Astrocyte of the spinal cord (primary cell): ENCODE measurements around the gene MRI1.

Experiments
- DNase-seq: peaks from one replicate; pipeline ENCODE4 v3.0.0; 2011; ENCODE audit warnings: low read depth, low spot score
- H3K4me3 ChIP-seq: 2 replicates; pipeline ENCODE4 v1.5.1; 2011; ENCODE audit warnings: low read depth, mild to moderate bottlenecking, low read length, moderate library complexity
- in situ Hi-C: cut with HindIII; loops from 2 replicates; pipeline ENCODE4 v1.10.0; 2017; ENCODE audit warnings: low sequenced_read_pairs
- TF ChIP-seq, protein P1 (sequence below): IDR thresholded peaks from 2 replicates; pipeline ENCODE4 v1.5.1; 2012; ENCODE audit warnings: low read depth, mild to moderate bottlenecking, low read length, inconsistent platforms

Gene MRI1

DNA sequence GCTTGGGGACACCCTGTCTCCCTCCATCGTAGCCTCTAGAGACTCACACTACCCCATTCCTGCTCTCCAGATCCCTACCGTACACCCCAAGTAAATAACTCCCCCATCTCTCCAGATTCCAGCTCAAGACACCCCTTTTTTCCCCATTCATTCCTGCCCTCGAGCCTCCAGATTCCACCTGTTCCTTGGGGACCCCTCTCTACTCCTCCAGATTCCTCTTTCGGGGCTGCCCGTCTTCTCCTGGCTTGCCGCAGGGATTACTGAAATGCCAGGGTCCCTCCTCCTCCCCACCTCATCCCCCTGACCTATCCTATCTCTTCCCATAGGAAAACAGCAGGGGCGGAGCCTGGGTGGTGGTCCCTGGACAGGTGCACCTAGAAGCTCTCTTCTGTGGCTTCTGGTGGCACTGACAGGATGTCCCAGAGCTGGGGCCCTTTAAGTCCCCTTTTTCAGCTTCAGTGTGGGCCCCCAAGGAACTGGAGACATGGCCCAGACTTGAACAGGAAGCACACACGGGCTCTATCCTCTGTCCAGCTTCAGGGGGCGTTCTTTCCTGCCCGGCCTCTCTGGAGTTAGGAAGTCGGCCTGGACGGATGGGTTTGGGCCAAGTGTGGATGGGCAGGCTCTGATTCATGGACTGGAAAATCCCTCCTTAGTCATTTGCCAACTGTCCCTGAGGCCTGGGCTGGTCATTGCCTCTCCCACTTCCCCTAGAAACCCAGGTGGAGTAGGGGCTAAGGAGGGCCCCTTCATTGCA lies 32.2 kb downstream of the MRI1 start:
- in situ Hi-C loops = no loop called here
- TF ChIP-seq, protein P1, sequence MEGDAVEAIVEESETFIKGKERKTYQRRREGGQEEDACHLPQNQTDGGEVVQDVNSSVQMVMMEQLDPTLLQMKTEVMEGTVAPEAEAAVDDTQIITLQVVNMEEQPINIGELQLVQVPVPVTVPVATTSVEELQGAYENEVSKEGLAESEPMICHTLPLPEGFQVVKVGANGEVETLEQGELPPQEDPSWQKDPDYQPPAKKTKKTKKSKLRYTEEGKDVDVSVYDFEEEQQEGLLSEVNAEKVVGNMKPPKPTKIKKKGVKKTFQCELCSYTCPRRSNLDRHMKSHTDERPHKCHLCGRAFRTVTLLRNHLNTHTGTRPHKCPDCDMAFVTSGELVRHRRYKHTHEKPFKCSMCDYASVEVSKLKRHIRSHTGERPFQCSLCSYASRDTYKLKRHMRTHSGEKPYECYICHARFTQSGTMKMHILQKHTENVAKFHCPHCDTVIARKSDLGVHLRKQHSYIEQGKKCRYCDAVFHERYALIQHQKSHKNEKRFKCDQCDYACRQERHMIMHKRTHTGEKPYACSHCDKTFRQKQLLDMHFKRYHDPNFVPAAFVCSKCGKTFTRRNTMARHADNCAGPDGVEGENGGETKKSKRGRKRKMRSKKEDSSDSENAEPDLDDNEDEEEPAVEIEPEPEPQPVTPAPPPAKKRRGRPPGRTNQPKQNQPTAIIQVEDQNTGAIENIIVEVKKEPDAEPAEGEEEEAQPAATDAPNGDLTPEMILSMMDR = peak; percentile 48
- peak; percentile 90 for DNase-seq
- H3K4me3 ChIP-seq = peak overlapping the region; percentile 73

DNA sequence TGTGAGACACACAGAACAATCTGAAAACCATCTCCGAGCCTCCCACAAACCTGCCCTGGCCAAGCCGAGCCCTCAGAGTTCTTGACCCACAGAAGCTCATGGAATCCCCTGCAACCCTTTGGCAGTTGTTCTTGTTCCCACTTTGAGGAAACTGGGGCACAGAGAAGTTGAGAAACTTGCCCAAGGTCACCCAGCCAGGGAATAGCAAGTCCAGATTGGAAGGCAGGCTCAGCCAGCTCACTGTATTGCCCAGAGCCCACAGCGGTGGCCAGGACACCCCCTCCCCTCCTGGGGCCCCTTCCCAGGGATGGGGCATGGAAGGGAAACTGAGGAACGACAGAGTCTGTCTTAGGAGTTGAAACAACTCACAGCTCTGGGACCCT lies 32.7 kb downstream of the MRI1 start:
- DNase-seq = no peak
- peak overlapping the region; percentile 73 for H3K4me3 ChIP-seq
- TF ChIP-seq, protein P1 = no peak
- in situ Hi-C loops = no loop called here

DNA sequence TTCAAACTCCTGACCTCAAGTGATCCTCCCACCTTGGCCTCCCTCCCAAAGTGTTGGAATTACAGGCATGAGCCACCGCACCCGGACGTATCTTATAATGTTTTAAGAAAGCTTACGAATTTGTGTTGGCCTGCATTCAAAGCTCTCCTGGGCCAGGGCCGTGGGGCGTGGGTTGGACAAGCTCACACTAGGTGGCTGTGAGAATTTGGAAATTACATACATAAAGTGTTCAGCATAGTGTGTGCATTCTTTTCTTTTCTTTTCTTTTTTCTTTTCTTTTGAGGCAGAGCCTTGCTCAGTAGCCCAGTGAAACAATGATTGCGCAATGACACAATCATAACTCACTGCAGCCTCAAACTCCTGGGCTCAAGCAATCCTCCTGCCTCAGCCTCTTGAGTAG lies 33.5 kb downstream of the MRI1 start:
- in situ Hi-C loops = no loop called here
- DNase-seq = peak; percentile 84
- H3K4me3 ChIP-seq = no peak overlapping the region

DNA sequence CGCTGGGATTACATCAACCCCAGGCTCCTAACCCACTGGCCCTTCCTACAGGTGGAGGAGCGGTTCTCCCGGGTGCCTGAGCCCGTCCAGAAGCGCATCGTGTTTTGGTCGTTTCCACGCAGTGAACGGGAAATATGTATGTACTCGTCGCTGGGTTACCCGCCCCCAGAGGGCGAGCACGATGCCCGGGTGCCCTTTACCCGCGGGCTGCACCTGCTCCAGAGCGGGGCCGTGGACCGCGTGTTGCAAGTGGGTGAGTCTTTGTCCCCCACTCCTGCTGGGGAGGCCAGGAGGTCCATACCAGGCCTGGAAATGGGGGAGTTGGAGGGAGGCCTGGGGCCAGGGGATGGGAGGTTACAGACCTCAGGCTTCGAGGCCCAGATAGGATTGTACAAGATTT lies 35.3 kb downstream of the MRI1 start:
- in situ Hi-C loops = no loop called here

More for the DNA sequence above, 33.5 kb downstream of the MRI1 start:
- TF ChIP-seq, protein P1 = no peak

DNA sequence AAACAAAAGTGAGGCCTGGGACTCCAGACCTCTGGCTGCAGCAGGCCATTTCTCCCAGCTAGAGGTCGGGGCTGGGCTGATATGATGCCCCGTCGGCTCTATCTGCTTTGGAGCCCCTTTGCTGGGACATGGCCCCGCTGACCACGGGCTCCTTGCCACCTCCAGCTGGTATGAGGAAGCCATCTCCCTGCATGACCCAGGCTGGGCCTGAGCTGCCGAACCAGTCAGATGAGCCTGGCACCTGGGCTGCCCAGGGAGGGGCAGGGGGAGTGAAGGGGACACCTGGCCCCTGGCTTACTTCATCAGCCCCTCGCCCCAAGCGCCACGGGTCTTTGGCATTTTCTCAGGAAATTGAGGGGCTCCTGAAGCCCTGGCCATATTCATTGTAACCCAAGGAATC lies 38.7 kb downstream of the MRI1 start:
- no peak overlapping the region for H3K4me3 ChIP-seq
- TF ChIP-seq, protein P1 = no peak
- in situ Hi-C loops = no loop called here

More for the DNA sequence above, 35.3 kb downstream of the MRI1 start:
- TF ChIP-seq, protein P1 = no peak
- H3K4me3 ChIP-seq = no peak overlapping the region
- DNase-seq = no peak

DNA sequence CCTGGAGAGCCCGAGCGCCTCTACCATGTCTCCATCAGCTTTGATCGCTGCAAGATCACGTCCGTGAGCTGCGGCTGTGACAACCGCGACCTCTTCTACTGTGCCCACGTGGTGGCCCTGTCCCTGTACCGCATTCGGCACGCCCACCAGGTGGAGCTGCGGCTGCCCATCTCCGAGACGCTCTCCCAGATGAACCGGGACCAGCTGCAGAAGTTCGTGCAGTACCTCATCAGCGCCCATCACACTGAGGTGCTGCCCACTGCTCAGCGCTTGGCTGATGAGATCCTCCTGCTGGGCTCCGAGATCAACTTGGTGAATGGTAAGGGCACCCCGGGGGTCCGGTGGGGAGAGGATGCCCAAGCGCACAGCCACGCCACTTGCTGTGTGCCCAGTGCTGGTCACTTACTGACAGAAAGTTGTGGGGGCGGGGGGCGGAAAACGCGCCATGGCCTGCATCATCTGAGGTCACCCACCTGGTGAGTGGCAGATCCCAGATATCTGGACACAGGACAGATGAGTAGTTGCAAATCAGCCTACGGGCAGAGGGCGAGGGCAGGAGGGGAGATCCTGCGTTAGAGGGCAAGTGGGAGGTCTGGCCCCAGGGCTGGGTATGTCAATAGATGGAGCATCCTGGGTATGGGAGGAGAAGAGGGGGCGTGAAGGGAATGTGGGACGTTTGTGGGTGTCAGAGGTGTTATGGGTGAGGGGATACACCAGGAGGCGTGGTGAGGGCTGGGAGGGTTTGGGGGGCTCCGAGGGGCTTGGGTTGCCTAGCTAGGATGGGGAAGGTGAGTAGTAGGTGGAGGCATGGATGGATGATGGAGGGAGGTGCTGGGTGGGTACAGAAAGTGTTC lies 40.7 kb downstream of the MRI1 start:
- no peak for DNase-seq
- in situ Hi-C loops = no loop called here
- H3K4me3 ChIP-seq = no peak overlapping the region
- TF ChIP-seq, protein P1 = peak; percentile 31

More for the DNA sequence above, 38.7 kb downstream of the MRI1 start:
- no peak for DNase-seq
